ENCODE data around the gene FBLN5.

GRCh38 chr14:91851563-91851962 lies 95.9 kb downstream of the FBLN5 start:
- no peak for TF ChIP-seq EZH2 (IDR thresholded peaks at IDR 0.05; ENCODE audit: borderline replicate concordance, low read length)
- TF ChIP-seq CTCF (IDR thresholded peaks at IDR 0.05; ENCODE audit: low read length), result no peak

Data from OCI-LY1 (cell line).